ENCODE measurements around the gene CD99L2.
A peak's percentile ranks its signal among the peaks of the same experiment; 100 is the strongest.

CD99L2 gene

DNA sequence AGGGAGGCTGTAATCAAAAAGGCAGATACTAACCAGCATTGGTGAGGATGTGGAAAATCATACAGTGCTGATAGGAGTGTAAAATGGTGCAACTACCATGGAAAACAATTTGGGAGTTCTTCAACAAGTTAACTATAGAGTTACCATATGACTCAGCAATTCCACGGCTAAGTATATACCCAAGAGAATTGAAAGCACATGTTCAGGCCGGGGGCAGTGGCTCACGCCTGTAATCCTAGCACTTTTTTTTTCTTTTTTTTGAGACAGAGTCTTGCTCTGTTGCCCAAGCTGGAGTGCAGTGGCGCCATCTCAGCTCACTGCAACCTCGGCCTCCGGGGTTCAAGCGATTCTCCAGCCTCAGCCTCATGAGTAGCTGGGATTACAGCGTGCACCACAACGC is 15.0 kb upstream of the CD99L2 start:
- H3K36me3 Mint-ChIP-seq (ENCODE audit: insufficient read depth) = no peaks in the 10 kb centered on the region
- H3K9me3 Mint-ChIP-seq = no peaks in the 10 kb centered on the region
- H3K27ac Mint-ChIP-seq (ENCODE audit: low read depth) = no peak overlapping the region
- H3K27me3 Mint-ChIP-seq = no peaks in the 10 kb centered on the region
- no peak for ATAC-seq (replicated peaks; ENCODE audit: extremely low read depth, poor library complexity, severe bottlenecking)
- no peaks in the 10 kb centered on the region for H3K4me1 Mint-ChIP-seq
- H3K4me3 Mint-ChIP-seq = no peak overlapping the region
- no peak for DNase-seq (ENCODE audit: low spot score in 2 of 2)

- Mint-ChIP-seq H3K27me3 (peaks cover 19% of the 10 kb centered on the region), H3K27ac (ENCODE audit: low read depth) (no peak overlapping the region), H3K4me1 (no peaks in the 10 kb centered on the region), H3K36me3 (ENCODE audit: insufficient read depth) (no peaks in the 10 kb centered on the region), H3K9me3 (no peaks in the 10 kb centered on the region), H3K4me3 (no peak overlapping the region)
- DNase-seq (ENCODE audit: low spot score in 2 of 2) = no peak
- no peak for ATAC-seq (replicated peaks; ENCODE audit: extremely low read depth, poor library complexity, severe bottlenecking)
Observed at GRCh38 chrX:150907474-150907873, 9.0 kb upstream of the CD99L2 start.

- H3K9me3 Mint-ChIP-seq = no peaks in the 10 kb centered on the region
- H3K27me3 Mint-ChIP-seq = peaks cover 19% of the 10 kb centered on the region
- no peak overlapping the region for H3K4me3 Mint-ChIP-seq
- H3K36me3 Mint-ChIP-seq (ENCODE audit: insufficient read depth) = no peaks in the 10 kb centered on the region
- ATAC-seq (replicated peaks; ENCODE audit: extremely low read depth, poor library complexity, severe bottlenecking) (no peak), DNase-seq (ENCODE audit: low spot score in 2 of 2) (no peak)
- H3K27ac Mint-ChIP-seq (ENCODE audit: low read depth) = no peak overlapping the region
- no peaks in the 10 kb centered on the region for H3K4me1 Mint-ChIP-seq
Observed at GRCh38 chrX:150906694-150907093, 8.2 kb upstream of the CD99L2 start.

GRCh38 chrX:150905293-150905692 is 6.8 kb upstream of the CD99L2 start:
- Mint-ChIP-seq H3K4me3 (no peak overlapping the region), H3K9me3 (no peaks in the 10 kb centered on the region), H3K27ac (ENCODE audit: low read depth) (no peak overlapping the region)

GRCh38 chrX:150903110-150903508 is 4.6 kb upstream of the CD99L2 start:
- Mint-ChIP-seq H3K4me3 (no peak overlapping the region), H3K9me3 (no peaks in the 10 kb centered on the region), H3K36me3 (ENCODE audit: insufficient read depth) (no peaks in the 10 kb centered on the region), H3K27me3 (peaks cover 19% of the 10 kb centered on the region), H3K27ac (ENCODE audit: low read depth) (no peak overlapping the region), H3K4me1 (no peaks in the 10 kb centered on the region)
- DNase-seq (ENCODE audit: low spot score in 2 of 2) (no peak), ATAC-seq (replicated peaks; ENCODE audit: extremely low read depth, poor library complexity, severe bottlenecking) (no peak)

More at GRCh38 chrX:150905293-150905692, 6.8 kb upstream of the CD99L2 start:
- no peak for ATAC-seq (replicated peaks; ENCODE audit: extremely low read depth, poor library complexity, severe bottlenecking)
- DNase-seq (ENCODE audit: low spot score in 2 of 2) = no peak
- no peaks in the 10 kb centered on the region for H3K4me1 Mint-ChIP-seq
- H3K27me3 Mint-ChIP-seq = peaks cover 19% of the 10 kb centered on the region
- no peaks in the 10 kb centered on the region for H3K36me3 Mint-ChIP-seq (ENCODE audit: insufficient read depth)

DNA sequence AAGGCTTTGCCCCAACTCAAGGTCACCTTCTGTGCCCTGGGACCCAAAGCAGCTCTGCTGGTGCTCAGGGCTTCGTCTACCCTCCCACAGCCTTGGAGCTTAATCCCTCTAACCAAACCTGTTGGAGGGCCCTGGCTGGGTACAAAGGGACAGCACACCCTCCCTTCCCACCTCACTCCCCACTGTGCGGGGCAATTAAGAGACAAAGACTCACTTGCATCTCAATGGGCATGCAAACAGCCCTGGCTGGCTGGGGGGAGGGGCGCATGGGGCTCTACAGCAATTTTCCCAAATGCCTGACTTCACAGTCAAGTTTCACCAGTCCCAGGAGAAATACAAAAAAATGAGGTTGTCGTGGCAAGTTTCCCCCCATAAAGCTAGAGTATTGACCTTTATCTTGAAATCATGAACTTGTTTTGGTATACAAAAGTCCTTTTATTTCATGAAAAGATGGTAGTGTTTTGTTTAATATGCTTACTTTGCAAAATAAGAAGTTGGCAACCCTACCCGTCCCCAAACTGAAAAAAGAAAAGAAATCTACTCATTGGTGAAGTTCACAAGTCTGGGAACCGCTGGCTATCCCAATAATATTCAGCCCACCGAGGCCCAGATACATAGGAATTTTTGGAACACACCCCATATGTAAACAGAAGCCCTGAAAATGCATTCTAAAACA is 4.1 kb upstream of the CD99L2 start:
- DNase-seq (ENCODE audit: low spot score in 2 of 2) = no peak
- ATAC-seq (replicated peaks; ENCODE audit: extremely low read depth, poor library complexity, severe bottlenecking) = no peak
- Mint-ChIP-seq H3K4me3 (no peak overlapping the region), H3K4me1 (no peaks in the 10 kb centered on the region), H3K9me3 (no peaks in the 10 kb centered on the region), H3K27ac (ENCODE audit: low read depth) (no peak overlapping the region), H3K27me3 (peaks cover 19% of the 10 kb centered on the region), H3K36me3 (ENCODE audit: insufficient read depth) (no peaks in the 10 kb centered on the region)

GRCh38 chrX:150899191-150899757 is 806 bp upstream of the CD99L2 start:
- Mint-ChIP-seq H3K4me1 (peaks cover 9% of the 10 kb centered on the region), H3K27ac (ENCODE audit: low read depth) (no peak overlapping the region), H3K9me3 (no peaks in the 10 kb centered on the region), H3K27me3 (peaks cover 11% of the 10 kb centered on the region), H3K36me3 (ENCODE audit: insufficient read depth) (no peaks in the 10 kb centered on the region), H3K4me3 (peak overlapping the region; percentile 80)
- ATAC-seq (replicated peaks; ENCODE audit: extremely low read depth, poor library complexity, severe bottlenecking) (peak; percentile 33), DNase-seq (ENCODE audit: low spot score in 2 of 2) (peak in 1 of 2 donors; percentile 10)

- no peaks in the 10 kb centered on the region for H3K27me3 Mint-ChIP-seq
- peak; percentile 6 for ATAC-seq (replicated peaks; ENCODE audit: extremely low read depth, poor library complexity, severe bottlenecking)
Observed at GRCh38 chrX:150897421-150898320, 797 bp downstream of the CD99L2 start.

GRCh38 chrX:150896632-150897031 is 1.8 kb downstream of the CD99L2 start:
- DNase-seq (ENCODE audit: low spot score in 2 of 2) (no peak), ATAC-seq (replicated peaks; ENCODE audit: extremely low read depth, poor library complexity, severe bottlenecking) (no peak)
- Mint-ChIP-seq H3K27me3 (no peaks in the 10 kb centered on the region), H3K9me3 (no peaks in the 10 kb centered on the region), H3K4me3 (no peak overlapping the region), H3K27ac (ENCODE audit: low read depth) (peak overlapping the region; percentile 20), H3K4me1 (peaks cover 9% of the 10 kb centered on the region), H3K36me3 (ENCODE audit: insufficient read depth) (no peaks in the 10 kb centered on the region)

More at GRCh38 chrX:150897421-150898320, 797 bp downstream of the CD99L2 start:
- Mint-ChIP-seq H3K36me3 (ENCODE audit: insufficient read depth) (no peaks in the 10 kb centered on the region), H3K4me3 (peak overlapping the region; percentile 80), H3K4me1 (peaks cover 9% of the 10 kb centered on the region), H3K9me3 (no peaks in the 10 kb centered on the region), H3K27ac (ENCODE audit: low read depth) (no peak overlapping the region)
- peak in 1 of 2 donors; percentile 9 for DNase-seq (ENCODE audit: low spot score in 2 of 2)

GRCh38 chrX:150893936-150894335 is 4.5 kb downstream of the CD99L2 start:
- no peak for DNase-seq (ENCODE audit: low spot score in 2 of 2)
- Mint-ChIP-seq H3K36me3 (ENCODE audit: insufficient read depth) (no peaks in the 10 kb centered on the region), H3K4me1 (peaks cover 9% of the 10 kb centered on the region), H3K27ac (ENCODE audit: low read depth) (no peak overlapping the region), H3K9me3 (no peaks in the 10 kb centered on the region), H3K4me3 (no peak overlapping the region), H3K27me3 (no peaks in the 10 kb centered on the region)
- no peak for ATAC-seq (replicated peaks; ENCODE audit: extremely low read depth, poor library complexity, severe bottlenecking)

DNA sequence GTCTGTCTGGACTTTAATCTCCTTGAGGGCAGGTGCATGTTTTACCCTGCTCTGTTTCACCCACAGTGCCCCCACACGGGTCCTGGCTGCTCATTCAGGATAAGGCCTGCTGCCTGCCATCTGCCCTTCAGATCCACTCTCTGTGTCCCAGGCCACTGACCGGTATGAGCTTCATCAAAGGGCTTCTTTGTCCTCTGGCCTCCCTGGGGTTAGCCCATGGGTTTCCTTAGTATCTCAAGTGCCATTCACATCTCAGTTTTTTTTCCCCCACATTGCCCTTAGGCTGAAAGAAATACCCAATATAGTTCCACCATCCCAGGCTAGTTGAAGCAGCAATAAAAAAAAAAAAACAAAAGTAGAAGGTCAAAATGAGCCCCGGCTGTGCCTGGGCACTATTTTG is 9.3 kb downstream of the CD99L2 start:
- Mint-ChIP-seq H3K27me3 (no peaks in the 10 kb centered on the region), H3K4me3 (no peak overlapping the region), H3K4me1 (no peaks in the 10 kb centered on the region), H3K36me3 (ENCODE audit: insufficient read depth) (no peaks in the 10 kb centered on the region), H3K9me3 (no peaks in the 10 kb centered on the region), H3K27ac (ENCODE audit: low read depth) (no peak overlapping the region)
- no peak for DNase-seq (ENCODE audit: low spot score in 2 of 2)
- no peak for ATAC-seq (replicated peaks; ENCODE audit: extremely low read depth, poor library complexity, severe bottlenecking)

GRCh38 chrX:150887906-150888465 is 10.5 kb downstream of the CD99L2 start:
- no peak overlapping the region for H3K27ac Mint-ChIP-seq (ENCODE audit: low read depth)
- no peaks in the 10 kb centered on the region for H3K9me3 Mint-ChIP-seq
- H3K36me3 Mint-ChIP-seq (ENCODE audit: insufficient read depth) = no peaks in the 10 kb centered on the region
- H3K27me3 Mint-ChIP-seq = no peaks in the 10 kb centered on the region
- H3K4me1 Mint-ChIP-seq = no peaks in the 10 kb centered on the region
- no peak overlapping the region for H3K4me3 Mint-ChIP-seq
- DNase-seq (ENCODE audit: low spot score in 2 of 2) (no peak), ATAC-seq (replicated peaks; ENCODE audit: extremely low read depth, poor library complexity, severe bottlenecking) (no peak)

Data from central memory CD8-positive, alpha-beta T cell (primary cell).